Right ventricle myocardium inferior (tissue), 1 donor: Measurements from ENCODE around the gene TBXAS1. TPM values are rescaled to one million over a fixed set of nuclear protein-coding genes. Genes with fewer than 3 reads are reported as not detected.
"Not testable (repeated sequence)": the region's sequence is repeated elsewhere in the genome, so short reads cannot be mapped to it uniquely, and the experiment has no call there.

Experiments used
- ATAC-seq: fragments of 200-7000 bp; cut with Tn5 transposase; one replicate; pipeline ENCODE4 v1.9.1; 2020; ENCODE audit warnings: mild to moderate bottlenecking, moderate library complexity
- DNase-seq: peaks from one replicate; pipeline ENCODE4 v3.0.0; 2021; ENCODE audit errors: missing footprints
- intact Hi-C: fragments of 100-400 bp; cut with DNase I; formaldehyde crosslinking; loops from one replicate; pipeline ENCODE4 v1.11.0; 2022
- total RNA-seq: library from RNA; stranded (reverse); fragmentation: NEBNext Ultra II Directional; extraction: Animal tissue kit (Norgen Biotek cat#: 25700); gene quantifications from one replicate; pipeline ENCODE4 v1.2.1, GENCODE V29; 2021
- donor health status: DM: no; HTN: yes; CAD: no; lungs with severe emphysema.

TBXAS1 gene
- total RNA-seq, 1 donor from 2014 or later = 6.0 TPM

DNA sequence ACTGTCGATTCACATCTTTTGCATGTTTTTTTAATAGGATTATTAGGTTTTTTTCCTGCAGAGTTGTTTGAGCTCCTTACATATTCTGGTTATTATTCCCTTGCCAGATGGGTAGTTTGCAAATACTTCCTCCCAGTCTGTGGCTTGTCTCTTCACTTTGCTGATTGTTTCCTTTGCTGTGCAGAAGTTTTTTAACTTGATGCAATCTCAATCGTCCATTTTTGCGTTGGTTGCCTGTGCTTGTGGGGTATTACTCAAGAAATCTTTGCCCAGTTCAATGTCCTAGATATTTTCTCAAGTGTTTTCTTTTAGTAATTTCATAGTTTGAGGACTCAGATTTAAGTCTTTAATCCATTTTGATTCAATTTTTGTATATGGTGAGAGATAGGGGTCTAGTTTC, 95.4 kb downstream of the TBXAS1 start:
- intact Hi-C loops = no loop called here
- DNase-seq = no peak
- no peak for ATAC-seq

DNA sequence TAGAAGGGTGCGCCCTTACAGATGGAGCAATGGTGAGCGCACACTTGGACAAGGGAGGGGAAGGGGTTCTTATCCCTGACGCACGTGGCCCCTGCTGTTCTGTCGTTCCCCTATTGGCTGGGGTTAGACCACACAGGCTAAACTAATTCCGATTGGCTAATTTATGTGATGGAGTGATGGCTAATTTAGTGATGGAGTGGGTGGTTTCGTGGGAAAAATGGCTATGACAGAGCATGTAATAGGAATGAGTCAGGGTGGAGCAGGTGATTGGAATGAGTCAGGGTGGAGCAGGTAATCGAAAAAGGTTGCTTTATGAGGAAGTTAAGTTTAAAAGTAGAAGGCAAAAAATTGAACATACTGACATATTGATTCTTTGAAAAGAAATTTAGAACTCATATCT, 100.2 kb downstream of the TBXAS1 start:
- ATAC-seq, intact Hi-C loops, DNase-seq: not testable (repeated sequence)

DNA sequence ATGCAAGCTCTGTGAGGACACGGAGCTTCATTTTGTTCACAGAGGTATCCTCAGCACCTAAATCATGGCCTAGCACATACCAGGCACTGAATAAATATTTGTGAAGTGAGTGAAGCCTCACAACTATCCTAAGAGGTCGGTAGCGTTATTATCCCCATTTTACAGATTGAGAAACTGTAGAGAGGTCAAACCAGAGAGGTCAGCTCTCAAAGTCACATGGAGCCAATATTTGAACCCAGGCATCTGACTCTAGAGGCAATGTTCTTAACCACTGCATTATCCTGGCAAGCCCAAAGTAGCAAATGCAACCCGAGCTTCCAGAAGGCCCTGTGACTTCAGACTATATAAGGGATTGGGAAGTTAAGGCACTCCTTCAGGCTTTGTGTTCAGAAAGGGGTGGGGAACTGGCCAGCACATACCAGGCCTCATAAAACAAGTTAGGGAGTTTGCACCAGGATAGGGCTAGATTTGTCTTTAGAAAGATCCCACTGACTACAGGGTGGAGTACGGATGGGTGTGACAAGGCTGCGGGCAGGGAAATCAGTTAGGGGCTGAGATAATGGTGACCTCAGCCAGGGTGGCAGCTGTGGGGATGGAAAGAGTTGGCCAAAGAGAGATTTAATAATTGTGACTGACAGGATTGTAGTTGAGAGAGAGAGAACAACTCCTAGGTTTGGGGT, 101.4 kb downstream of the TBXAS1 start:
- intact Hi-C loops = no loop called here
- DNase-seq = no peak
- peak; percentile 20 for ATAC-seq

DNA sequence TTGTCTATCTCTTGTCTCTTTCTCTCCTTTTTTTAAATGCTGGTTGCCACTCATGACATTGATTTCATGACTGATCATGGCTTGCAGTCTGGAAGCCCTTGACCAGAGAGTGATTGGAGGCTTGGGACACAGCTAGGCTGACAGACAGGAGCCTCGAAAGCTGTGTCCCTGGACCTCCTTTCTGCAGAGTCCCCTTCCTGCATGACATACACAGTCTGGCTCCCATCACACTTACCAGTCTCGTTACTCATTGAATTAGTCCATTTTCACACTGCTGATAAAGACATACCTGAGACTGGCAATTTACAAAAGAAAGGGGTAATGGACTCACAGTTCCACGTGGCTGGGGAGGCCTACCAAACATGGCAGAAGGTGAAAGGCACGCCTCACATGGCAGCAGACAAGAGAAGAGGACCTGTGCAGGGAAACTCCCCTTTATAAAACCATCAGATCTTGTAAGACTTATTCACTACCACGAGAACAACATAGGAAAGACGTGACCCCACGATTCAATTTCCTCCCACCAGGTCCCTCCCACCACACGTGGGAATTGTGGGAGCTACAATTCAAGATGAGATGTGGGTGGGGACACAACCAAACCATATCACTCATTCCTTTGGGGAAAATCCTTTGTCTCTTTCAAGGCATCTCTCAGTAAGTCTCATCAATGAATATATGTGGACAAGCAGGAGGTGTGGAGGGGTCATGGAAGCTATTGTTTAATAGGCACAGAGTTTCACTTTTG, 102.3 kb downstream of the TBXAS1 start:
- intact Hi-C loops = no loop called here
- no peak for ATAC-seq
- no peak for DNase-seq

DNA sequence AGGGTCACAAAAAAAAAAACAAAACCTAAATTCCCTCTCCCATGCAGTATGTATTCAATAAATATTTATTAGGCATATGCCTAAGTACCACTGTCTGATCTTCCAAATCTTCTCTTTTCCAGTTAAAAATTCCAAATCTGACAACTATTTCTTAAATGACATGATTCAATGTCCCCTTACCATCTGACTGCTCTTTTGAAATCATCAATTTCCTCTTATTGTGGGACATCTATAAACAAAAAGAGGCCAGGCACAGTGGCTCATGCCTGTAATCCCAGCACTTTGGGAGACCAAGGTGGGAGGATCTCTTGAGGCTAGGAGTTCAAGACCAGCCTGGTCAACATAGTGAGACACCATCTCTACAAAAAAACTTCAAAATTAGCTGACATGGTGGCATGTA, 103.5 kb downstream of the TBXAS1 start:
- DNase-seq = no peak
- no peak for ATAC-seq
- intact Hi-C loops = no loop called here

DNA sequence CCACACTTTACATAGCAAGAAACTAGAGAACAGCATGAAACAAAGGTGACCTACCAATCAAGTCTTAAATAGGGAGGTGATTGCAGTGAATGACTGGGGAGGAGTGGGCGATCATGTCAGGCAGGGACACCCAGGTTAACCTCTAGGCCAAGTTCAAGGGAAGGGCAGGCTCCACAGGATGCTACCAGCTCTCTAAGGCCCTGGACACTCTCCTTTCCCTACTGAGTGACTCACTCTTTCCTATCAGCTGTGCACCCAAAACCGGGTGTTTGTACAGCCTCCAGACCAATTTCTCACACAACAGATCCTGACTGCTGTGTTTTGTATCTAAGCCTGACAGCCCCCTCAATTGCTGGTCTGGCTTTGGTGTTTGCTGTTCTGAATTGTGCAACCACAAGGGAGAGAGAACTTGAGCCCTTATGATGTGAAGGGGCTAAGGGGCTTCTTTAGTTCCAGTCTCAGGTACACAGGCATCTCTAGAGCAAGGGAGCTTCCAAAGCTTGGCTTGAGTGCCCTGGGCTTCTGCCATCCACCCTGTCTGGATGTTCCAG, 107.8 kb downstream of the TBXAS1 start:
- ATAC-seq = peak; percentile 10
- intact Hi-C loops = no loop called here
- no peak for DNase-seq

DNA sequence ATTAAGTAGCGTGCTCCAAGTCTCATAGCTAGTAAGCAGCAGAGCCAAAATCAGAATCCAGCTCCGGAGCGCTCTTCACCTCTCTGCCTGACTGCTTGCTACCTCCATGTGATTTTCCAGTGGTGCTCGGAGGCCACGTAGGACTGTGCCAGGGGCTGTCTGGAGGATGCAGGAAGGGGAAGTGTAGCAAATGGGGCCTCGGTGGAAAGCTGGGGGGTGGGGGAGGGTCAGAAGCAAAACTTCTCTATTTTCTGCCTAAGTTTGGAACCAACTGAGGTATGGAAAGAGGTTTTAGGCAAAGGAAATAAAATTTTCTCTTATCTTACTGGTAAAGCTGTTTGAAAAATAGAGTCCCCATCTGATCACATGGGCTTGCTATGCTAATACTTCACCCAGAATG, 108.7 kb downstream of the TBXAS1 start:
- intact Hi-C loops = no loop called here
- DNase-seq (no peak), ATAC-seq (no peak)

DNA sequence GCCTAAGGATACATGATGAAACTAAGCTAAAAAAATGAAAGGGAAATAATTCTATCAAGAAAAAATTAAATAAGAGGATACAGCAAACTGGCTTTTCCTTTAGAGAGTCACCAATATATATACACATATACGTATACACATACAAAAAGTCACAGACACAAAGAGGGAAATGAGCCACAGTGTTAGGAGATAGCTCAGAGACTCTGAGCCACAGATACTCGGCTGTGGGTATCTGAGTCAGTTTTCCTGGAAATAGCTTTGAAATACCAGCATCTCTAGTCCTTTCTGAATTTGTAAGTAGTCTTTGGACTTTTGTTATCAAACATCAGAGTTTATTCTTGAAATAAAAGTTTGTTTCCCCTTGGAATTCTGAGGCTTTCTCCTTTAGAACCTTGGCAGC, 111.8 kb downstream of the TBXAS1 start:
- ATAC-seq (no peak), DNase-seq (no peak)
- intact Hi-C loops = no loop called here

DNA sequence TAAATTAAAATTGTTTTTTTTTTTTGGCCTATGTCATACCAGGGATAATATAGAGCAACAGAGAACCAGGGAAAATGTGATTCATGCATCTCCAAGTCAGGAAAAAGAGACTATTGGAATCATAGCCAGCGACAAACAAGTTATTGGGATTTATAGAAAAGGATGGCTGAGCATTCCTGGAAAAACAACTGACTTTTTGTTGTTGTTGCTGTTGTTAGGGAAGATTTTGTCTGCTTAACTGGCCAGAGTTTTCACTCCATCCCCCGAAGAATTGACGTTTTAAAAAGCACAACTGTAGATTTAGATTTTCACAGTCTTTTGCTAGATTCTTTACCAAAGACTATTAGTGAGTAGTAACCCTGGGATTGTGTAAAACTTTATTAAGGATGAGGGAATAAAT, 112.4 kb downstream of the TBXAS1 start:
- ATAC-seq (no peak), DNase-seq (no peak)
- intact Hi-C loops = no loop called here

DNA sequence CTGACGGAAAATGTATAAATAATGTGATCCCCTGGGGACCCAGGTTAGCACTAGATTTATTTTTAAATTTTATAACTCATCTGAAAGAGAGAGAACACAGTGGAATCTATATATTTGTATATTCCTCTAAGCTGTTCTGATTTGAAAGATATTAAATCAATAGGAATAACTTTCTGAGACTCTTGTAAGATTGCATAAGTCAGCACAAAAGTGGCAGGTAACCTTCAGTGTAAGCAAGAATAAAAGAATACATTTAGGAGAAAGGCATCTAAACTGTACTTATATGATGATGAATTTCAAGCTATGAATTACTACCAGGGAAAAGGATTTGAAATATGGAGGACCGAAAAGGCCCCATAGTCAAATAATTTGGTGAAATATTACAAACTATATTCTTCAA, 112.8 kb downstream of the TBXAS1 start:
- ATAC-seq (no peak), DNase-seq (no peak)
- intact Hi-C loops = no loop called here

DNA sequence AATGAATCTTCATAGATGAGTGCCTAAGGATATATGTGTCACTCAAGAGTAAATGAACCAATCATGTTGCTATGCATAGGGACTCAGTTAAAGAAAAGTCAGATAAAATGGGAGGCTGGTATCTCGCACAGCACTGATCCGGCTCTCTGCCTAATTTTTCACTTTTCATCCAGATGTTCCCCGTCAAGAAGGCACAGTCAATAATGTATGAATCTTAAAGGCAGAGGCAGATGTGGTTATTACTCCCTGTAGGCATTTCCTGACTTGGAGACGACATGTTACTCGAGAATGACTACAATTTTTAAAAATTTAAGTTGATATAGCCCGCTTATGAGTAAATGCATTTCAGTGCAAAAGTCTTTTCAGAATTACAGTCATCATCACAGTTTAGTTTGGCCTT, 113.6 kb downstream of the TBXAS1 start:
- ATAC-seq (no peak), DNase-seq (no peak)
- intact Hi-C loops = no loop called here

DNA sequence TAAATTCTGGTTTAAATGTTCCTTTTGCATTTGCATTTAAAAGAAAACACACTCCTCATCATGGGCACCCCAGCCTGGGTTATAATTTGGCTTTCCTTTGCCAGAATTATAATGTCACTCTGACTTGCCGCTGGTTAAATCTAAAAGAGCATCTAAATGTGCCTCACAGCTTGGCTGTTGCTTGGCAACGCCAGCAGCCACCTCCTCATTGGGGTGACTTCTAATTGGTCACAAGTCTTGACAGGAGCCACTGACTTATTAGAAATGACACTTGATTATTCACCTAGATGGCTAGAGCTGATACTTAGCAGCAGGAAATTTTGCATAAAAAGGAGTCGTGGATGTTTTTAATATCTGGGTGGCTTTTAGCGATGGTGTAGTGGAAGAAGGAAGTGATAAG, 114.3 kb downstream of the TBXAS1 start:
- ATAC-seq (no peak), DNase-seq (no peak)
- intact Hi-C loops = no loop called here

DNA sequence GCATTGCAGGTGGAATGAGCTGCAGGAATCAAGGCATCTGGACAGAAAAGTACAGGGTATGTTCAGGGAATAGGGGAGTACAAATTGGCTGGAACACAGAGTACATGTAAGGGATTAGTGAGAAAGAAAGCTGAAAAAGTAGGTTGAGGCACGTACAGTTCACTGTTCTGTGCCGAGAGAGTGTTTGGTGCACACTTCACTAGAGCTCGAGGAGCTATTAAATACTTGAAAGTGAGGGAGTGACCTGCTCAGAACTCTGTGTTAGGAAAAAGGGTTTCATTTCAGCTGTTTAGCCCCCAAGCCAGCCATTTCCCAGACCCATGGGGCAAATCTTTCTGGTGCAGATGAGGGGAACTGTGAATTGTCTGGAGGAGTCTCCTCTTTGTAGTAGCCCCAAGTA, 115.2 kb downstream of the TBXAS1 start:
- ATAC-seq (no peak), DNase-seq (no peak)
- intact Hi-C loops = no loop called here

DNA sequence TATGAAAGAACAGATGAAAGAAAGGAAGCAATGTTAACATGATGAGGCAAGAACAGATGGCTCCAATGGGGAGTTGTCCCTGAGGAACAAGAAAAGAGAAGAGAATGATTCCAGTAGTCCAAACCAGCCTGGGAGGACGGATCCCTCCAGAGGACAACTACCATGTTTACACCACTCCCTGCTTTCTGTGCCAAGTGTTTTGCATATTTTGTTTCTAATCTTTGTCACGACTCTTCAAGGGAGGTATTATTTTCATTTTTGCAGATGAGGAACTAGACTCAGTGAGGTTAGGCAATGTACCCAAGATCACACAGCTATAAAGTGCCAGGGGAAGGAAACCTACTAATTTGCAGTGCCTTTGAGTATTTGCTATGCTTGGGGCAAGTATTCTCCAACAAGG, 117.5 kb downstream of the TBXAS1 start:
- ATAC-seq (no peak), DNase-seq (no peak)
- intact Hi-C loops = no loop called here

DNA sequence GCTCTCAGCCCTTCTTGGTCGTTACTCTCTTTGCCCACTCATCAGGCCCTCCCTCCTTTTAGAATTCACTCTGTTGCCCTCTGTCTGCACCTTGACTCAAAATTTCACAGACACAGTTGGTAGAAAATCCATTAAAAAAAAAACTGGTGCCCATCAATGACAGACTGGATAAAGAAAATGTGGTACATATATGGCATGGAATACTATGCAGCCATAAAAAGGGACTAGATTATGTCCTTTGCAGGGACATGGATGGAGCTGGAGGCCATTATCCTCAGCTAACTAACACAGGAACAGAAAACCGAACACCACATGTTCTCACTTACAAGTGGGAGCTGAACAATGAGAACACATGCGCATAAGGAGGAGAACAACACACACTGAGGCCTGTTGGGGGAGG, 118.0 kb downstream of the TBXAS1 start:
- ATAC-seq = no peak
- intact Hi-C loops = no loop called here

DNA sequence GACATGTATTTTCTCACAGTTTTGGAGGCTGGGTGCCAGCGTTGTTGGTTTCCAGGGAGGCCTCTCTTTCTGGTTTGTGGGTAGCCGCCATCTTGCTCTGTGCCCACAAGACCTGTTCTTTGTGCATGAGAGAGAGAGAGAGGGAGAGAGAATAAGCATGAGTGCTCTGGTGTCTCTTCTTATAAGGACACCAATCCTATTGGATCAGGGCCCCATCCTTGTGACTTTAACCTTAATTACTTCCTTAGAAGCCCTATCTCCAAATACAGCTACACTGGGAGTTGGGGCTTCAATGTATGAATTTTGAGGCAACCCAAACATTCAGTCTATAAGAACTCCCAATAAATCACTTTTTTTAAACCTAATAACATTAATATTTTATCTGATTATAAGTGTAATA, 119.1 kb downstream of the TBXAS1 start:
- intact Hi-C loops = no loop called here
- DNase-seq = no peak
- no peak for ATAC-seq

More for the DNA sequence above, 118.0 kb downstream of the TBXAS1 start:
- no peak for DNase-seq

DNA sequence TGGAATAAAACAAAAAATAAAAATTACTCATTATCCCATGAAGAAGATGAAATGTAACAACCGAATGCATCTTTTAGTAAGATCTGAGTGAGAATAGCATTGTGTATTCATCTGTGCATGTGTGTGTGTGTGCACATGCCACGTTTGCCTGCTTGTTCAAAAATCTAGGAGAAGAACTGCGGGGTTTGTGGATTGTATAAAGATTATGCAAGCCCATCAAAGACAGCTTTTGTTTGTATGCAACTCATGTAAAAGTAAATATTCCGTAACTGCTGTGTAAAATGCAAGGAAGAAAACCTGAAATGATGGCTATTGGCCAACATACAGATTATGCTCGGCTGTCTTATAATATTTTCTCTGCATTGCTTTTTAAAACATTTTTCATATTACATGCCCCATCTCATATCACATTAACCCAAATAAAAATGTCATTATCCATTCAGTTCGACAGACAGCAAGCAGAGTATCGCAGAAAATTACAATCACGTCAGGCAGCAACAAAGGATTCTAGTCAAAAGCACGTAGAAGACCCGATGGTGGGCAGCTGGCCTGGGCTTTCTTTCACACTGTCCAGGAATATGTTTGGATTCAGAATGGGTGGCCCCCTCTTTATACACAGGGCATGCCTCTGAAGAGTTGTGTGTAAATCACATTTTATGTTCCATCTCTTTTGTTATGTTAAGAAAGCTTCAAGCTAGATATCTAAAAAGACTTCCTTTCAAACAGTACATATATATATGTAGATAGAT, 119.7 kb downstream of the TBXAS1 start:
- DNase-seq (no peak), ATAC-seq (no peak)
- intact Hi-C loops = no loop called here

DNA sequence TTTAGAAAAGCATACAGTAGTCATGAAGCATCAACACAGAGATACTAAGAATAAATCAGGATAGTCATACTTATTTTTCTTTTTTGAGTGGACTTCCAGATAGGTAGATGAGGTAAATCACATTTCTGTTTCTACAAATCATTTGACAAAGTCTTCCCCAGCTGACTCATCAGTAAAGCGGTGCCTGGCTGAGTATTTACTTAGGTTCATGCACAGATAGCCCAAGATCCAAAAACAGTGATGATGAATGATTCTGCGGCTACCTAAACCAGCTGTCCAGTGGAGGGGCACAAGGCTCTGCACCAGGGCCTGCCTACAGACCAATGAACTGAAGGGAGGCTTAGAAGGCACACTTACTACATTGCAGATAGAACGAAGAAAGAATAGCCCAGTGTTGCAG, 120.6 kb downstream of the TBXAS1 start:
- intact Hi-C loops = no loop called here
- DNase-seq = no peak
- no peak for ATAC-seq

DNA sequence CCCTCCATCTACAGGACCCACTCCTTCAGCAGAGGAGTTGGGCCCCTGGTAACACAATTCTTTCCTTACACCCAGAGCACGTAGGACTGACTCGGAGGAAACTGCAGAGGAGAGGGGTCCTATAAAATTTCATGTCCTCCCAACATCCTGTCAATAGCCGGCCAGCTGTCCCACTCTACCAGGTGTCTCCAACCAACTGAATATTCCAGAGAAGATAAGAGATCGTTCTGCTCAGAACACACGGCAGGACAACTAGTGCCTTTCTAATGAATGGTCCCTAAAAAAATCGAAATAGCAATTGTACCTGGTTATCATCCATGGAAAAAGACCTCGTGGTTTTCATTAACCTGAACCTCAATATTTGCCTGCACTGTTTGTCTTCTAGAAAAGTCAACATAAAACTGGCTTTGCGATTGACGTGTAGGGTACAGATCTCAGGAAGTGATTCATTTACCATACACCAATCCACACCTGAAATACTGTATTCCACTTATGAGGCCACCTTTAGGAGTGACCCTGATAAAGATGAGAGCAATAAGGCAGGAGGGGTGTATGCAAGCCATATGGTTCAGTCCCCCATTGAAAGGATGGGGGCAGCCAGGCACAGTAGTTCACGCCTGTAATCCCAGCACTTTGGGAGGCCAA, 121.9 kb downstream of the TBXAS1 start:
- intact Hi-C loops = no loop called here
- ATAC-seq (no peak), DNase-seq (no peak)
